ENCODE results near the gene OXTR. TPM values are rescaled to one million over a fixed set of nuclear protein-coding genes. Genes with fewer than 3 reads are reported as not detected.

Gene OXTR
- total and polyA plus RNA-seq, 2 of the 13 experiments (the other 11 are each of a cell fraction or from before 2014, with no cell fraction given): 0.36 to 0.95 TPM

DNA sequence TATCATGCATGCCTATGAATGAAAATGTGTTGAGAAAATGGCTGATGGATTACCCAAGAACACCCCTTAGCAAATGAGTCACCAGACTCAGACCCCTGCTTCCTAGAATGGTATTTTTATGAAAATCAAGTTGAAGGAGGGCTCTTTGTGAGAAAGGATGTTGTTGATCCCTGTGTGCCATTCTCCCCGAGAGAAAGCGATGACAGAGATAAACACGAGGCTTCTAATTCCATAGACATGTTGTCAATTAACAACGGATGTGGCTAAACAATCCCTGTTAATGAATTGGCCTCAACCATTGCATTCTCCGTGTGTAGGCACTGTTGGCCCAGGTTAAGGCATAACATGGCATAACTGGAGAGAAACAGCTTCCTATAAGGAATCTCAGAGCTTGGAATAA is 5.8 kb upstream of the OXTR start:
- Histone ChIP-seq H3K27me3 (ENCODE audit: control insufficient read depth in 1 of 2, insufficient read depth in 2 of 2, low read length in 2 of 2) (no peaks in the 10 kb centered on the region), H3K27ac (ENCODE audit: extremely low read length, insufficient read depth, low read length) (no peak overlapping the region), H4K20me1 (ENCODE audit: insufficient read depth, low read length) (no peaks in the 10 kb centered on the region), H3K9ac (ENCODE audit: insufficient read depth, low read depth, low read length) (no peak overlapping the region), H3K4me2 (ENCODE audit: low read depth, low read length) (no peak overlapping the region), H2AFZ (ENCODE audit: low read length) (no peak overlapping the region), H3K4me1 (ENCODE audit: insufficient read depth, low read length) (peaks cover 12% of the 10 kb centered on the region; the same call in 1 of the 2 replicates), H3K79me2 (ENCODE audit: insufficient read depth, low read length) (no peaks in the 10 kb centered on the region), H3K4me3 (replicated peaks in 1 of 3; ENCODE audit: insufficient read depth in 1 of 3, low read depth in 2 of 3, low read length in 3 of 3) (no peak overlapping the region), H3K36me3 (replicated peaks in 1 of 2; ENCODE audit: control insufficient read depth in 1 of 2, insufficient read depth in 2 of 2, low read length in 2 of 2) (no peaks in the 10 kb centered on the region), H3K9me3 (ENCODE audit: low read length) (no peaks in the 10 kb centered on the region)
- intact Hi-C loops (cut with micrococcal nuclease; ENCODE audit: unreplicated experiment): no loop called here
- DNase-seq (ENCODE audit: low spot score) (no peak), FAIRE-seq (no peak), ATAC-seq (no peak)
- in situ Hi-C loops (cut with HindIII; ENCODE audit: extremely low pct_ligation_motif_present, low pct_unique_long_range_greater_than_20kb): no loop called here
- ChIA-PET CTCF (ENCODE audit: low intra/inter-chr PET ratio, low total read pairs) (no interaction called here), POLR2A (no interaction called here)
- WGBS (ENCODE audit: low lambda C conversion rate): 64% methylated on average over 5 of the region's 5 CpGs
- TF ChIP-seq, protein P1, sequence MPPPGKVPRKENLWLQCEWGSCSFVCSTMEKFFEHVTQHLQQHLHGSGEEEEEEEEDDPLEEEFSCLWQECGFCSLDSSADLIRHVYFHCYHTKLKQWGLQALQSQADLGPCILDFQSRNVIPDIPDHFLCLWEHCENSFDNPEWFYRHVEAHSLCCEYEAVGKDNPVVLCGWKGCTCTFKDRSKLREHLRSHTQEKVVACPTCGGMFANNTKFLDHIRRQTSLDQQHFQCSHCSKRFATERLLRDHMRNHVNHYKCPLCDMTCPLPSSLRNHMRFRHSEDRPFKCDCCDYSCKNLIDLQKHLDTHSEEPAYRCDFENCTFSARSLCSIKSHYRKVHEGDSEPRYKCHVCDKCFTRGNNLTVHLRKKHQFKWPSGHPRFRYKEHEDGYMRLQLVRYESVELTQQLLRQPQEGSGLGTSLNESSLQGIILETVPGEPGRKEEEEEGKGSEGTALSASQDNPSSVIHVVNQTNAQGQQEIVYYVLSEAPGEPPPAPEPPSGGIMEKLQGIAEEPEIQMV (CRISPR knock-in tag; IDR thresholded peaks at IDR 0.05; ENCODE audit: low read depth): no peak
- TF ChIP-seq ZNF33B (CRISPR knock-in tag; IDR thresholded peaks at IDR 0.05) (no peak), ZNF121 (CRISPR knock-in tag; IDR thresholded peaks at IDR 0.05) (no peak), ZNF562 (CRISPR knock-in tag; IDR thresholded peaks at IDR 0.05; ENCODE audit: borderline replicate concordance) (no peak), NR2F6 (IDR thresholded peaks at IDR 0.05) (no peak), NR2F6 (CRISPR knock-in tag; IDR thresholded peaks at IDR 0.05) (no peak), SUZ12 (IDR thresholded peaks at IDR 0.05; ENCODE audit: low read depth, low read length) (no peak), ZSCAN21 (CRISPR knock-in tag; IDR thresholded peaks at IDR 0.05; ENCODE audit: borderline replicate concordance) (no peak), NRL (CRISPR knock-in tag; IDR thresholded peaks at IDR 0.05; ENCODE audit: borderline replicate concordance) (no peak), ATRX (CRISPR knock-in tag; IDR thresholded peaks at IDR 0.05; ENCODE audit: borderline replicate concordance) (no peak), PHB2 (IDR thresholded peaks at IDR 0.05; ENCODE audit: partially characterized antibody) (no peak), ARHGAP35 (CRISPR knock-in tag; IDR thresholded peaks at IDR 0.05; ENCODE audit: borderline replicate concordance) (no peak), ZNF3 (CRISPR knock-in tag; IDR thresholded peaks at IDR 0.05) (no peak), ZMYM4 (CRISPR knock-in tag; IDR thresholded peaks at IDR 0.05) (no peak), BORCS8-MEF2B (CRISPR knock-in tag; IDR thresholded peaks at IDR 0.05) (no peak), RFX1 (IDR thresholded peaks at IDR 0.05) (no peak)
- TF ChIP-seq, protein P2, sequence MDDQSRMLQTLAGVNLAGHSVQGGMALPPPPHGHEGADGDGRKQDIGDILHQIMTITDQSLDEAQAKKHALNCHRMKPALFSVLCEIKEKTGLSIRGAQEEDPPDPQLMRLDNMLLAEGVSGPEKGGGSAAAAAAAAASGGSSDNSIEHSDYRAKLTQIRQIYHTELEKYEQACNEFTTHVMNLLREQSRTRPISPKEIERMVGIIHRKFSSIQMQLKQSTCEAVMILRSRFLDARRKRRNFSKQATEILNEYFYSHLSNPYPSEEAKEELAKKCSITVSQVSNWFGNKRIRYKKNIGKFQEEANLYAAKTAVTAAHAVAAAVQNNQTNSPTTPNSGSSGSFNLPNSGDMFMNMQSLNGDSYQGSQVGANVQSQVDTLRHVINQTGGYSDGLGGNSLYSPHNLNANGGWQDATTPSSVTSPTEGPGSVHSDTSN (CRISPR knock-in tag; IDR thresholded peaks at IDR 0.05; ENCODE audit: borderline replicate concordance): no peak
- TF ChIP-seq, protein P3, sequence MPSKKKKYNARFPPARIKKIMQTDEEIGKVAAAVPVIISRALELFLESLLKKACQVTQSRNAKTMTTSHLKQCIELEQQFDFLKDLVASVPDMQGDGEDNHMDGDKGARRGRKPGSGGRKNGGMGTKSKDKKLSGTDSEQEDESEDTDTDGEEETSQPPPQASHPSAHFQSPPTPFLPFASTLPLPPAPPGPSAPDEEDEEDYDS (CRISPR knock-in tag; IDR thresholded peaks at IDR 0.05): no peak
- TF ChIP-seq, protein P4, sequence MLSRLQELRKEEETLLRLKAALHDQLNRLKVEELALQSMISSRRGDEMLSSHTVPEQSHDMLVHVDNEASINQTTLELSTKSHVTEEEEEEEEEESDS (CRISPR knock-in tag; IDR thresholded peaks at IDR 0.05; ENCODE audit: borderline replicate concordance): no peak
- BruUV-seq (replicated peaks): no TSS peak
